Measurements from ENCODE around the gene IGFL1.
A peak's percentile ranks its signal among the peaks of the same experiment; 100 is the strongest.
"Not testable (repeated sequence)": the region's sequence is repeated elsewhere in the genome, so short reads cannot be mapped to it uniquely, and the experiment has no call there.

Gene IGFL1

DNA sequence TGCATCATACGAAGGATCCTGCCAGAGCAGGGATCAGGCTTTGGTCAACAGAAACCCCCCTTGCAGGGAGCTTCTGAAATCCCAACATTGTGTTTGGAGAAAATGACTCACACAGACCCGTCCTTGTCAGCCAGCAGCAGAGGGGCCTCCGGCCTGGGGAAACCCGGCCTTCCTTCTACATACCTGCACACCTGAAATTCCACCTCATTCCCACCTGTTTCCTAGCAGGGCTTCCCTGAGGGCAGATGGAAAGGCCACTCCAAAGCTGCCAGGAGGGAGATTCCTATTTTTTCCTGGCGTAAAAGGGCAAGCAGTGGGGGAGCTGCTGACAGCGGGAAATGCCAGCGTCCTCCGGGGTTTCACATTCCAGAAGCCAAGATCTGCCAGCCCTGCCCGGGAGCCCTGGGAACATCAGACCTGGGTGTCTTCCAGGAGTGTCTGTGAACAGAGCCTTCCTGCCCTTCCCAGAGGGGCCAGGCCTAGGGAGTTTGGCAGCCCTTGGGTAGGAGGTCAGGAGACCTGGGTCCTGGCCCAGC, 3.0 kb upstream of the IGFL1 start:
- no peak for DNase-seq

DNA sequence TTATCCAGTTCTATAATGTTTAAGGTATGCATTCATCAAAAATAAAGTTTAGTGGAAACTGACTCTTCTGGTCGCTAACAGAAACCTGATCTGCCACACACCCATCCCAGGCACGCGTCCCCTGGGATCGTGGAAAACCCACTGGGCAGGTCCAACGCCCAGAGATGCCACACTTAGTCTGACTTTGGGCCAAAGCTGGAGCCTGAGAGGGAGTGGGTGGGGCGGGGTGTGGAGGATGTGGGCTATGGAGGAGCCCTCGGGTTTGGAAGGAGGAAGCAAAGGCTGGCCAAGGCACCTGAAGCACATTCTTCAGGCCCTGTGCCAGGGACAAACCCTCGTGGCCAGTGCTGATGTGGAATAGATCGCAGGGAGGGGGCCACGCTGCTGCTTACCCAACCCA, 2.5 kb downstream of the IGFL1 start:
- no peak for DNase-seq

DNA sequence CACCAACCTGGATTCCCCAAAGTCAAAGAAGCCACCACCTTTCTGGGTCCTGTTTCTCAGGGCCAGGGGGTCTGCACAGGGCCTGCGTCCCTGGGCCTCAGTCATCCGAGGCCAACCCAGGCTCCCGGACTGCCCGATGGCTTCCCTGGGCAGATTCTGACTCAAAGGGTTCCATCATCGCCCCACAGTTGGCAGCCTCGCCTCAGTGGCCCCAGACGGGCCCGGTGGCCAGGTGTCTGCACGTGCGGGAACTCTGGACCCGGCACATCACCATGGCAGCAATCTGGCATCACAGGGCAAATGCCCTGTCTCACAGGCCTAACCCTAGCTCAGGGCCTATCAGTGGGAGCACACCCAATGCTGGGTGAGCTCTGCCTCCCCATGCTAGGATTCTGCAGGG, 2.9 kb downstream of the IGFL1 start:
- DNase-seq, result no peak

DNA sequence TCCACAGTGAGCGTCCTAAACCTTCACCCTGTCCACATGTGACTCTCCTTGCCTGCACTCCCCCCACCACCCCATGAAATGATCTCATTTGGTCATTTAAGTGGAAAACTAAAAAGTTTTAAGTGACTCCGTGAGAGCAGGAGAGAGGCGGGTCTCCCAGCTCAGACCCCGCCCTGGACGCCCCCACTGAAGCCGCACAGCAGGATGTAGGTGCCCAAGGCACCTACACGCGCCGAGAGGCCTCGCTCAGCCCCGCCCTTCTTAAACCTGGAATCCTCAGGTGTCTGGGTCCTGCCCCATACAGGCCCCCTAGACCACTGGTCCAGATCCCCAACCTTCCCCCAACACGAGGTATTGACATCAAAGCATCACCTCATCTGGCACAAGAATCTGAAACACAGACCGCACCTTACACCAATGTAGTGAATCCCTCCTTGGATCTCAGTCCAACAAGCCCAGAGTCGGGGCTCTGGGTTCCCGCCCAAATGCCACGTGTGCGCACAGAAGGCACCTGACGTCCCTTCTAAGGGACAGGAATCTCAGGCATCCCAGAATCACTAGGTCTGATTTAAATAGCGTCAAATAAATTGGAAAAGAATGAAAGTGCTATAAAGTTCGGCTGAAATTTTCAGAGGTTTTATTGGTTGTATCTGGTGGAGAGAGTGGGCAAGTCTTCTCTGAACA, 3.5 kb downstream of the IGFL1 start:
- DNase-seq, result no peak

DNA sequence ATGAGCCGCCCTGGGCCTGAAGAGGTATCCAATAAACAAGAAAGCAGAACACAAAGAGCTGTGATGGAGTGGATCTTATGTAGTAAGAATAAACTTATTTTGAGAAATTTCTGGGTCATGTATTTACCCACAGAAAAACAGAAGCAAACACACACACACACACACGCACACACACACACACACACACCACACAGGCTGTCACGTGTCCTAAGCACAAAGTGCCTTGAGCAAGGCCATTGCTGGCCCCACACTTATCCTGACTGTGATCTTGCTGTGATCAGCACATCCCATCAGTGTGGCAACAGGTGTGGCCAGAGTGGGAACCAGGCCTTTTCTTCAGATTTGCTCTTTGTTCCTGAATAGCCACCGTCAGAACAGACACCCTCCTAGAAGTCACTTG, 4.3 kb downstream of the IGFL1 start:
- not testable (repeated sequence) for DNase-seq

DNA sequence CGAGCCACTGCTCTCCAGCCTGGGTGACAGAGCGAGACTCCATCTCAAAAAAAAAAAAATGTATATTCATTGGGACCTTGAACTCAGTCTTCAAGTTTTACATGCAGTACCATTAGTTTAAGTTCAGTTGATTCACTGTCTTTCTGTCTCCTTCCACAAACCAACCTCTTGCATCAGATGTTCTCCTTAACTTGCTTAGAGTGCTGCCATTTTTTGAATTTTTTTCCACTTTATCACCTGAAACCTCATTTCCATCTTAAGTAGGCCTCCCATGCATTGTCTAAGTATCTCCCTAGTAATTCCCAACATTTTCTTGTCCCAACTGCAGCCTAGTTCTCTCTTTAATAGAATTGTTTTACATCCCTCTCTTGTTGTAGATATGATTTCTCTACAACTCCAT, 8.6 kb downstream of the IGFL1 start:
- DNase-seq, result not testable (repeated sequence)

DNA sequence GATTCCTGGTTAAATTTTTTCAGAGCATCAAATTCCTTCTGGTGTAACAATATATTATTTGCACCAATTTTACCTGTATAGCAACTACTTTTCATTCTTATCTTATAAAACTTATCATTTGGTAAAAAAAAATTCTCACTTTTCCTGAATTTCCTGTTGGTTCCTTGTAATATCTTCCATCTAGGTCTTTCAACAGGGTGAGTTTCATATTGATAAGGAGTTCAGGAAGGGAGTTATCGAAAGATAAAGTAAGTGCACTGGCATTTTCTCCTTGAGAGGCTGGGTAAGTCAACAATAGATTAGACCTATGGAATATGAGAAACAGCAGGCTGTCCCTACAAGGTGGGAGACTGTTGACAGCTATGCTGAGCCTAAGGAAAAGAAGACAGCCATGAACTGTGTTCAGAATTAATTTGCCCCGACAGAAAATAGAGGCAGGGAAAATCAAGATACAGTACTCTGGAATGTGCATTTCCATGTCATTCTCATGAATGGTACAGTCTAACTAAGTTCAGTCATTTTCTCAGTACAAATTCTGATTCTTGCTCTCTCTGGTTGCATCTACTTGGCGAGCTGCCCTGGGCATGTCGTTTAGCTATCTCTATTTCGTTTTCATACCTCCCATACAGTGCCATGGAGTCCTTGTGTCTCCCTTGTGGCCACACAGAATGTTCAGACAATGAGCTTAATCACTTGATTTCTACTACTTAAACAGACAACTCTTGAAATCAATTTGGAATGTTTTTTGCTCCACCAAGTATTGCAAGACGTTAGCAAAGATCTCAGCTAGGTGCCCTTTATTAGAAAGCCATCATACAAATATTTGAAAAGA, 9.9 kb downstream of the IGFL1 start:
- DNase-seq, result no peak

DNA sequence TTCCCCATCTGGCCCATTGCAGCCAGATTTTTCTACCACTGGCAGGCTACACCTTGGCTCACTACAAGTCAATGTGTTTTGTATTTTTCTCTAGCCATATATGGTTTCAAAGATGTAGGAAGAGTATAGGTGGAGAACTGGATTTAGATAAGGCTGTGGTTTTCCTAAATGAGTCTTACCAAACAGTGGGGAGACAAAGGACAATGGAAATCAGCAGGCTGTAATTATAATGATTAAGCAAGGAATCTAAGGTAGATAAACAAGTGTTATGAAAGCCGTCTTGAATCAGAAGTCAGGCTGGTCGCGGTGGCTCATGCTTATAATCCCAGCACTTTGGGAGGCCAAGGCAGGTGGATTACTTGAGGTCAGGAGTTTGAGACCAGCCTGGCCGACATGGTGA, 11.2 kb downstream of the IGFL1 start:
- no peak for DNase-seq

DNA sequence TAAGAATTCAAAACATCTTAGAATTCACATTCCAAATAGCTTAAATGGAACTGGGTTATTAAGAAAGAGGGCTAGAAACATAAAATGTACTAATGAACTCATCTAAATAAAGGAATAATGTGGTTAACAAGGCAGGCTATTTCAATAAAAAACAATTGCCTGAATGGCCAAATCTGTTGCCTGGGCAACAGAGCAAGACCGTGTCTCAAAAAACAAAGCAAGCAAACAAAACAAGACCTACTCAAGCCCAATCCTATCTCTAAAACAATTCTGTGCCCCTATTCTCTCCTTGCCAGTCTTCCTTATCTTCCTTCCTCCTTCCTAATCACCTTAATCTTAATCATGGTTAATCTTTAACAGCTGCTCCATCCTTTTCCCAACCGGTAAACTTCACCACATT, 12.1 kb downstream of the IGFL1 start:
- DNase-seq, result no peak

DNA sequence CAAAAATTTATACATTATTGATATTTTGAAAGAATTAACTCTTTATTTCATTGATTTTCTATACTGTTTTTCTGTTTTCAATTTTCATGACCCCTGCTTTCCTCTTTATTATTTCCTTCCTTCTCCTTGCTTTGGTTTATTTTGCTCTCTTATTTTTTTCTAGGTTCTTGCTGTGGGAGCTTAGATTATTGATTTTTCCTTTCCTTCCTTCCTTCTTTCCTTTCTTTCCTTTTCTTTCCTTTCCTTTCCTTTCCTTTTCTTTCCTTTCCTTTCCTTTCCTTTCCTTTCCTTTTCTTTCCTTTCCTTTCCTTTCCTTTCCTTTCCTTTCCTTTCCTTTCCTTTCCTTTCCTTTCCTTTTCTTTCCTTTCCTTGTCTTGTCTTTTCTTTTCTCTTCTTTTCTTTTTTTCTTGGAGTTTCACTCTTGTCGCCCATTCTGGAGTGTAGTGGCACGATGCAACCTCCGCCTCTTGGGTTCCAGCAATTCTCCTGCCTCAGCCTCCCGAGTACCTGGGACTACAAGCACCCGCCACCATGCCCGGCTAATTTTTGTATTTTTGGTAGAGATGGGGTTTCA, 13.6 kb downstream of the IGFL1 start:
- DNase-seq, result not testable (repeated sequence)

DNA sequence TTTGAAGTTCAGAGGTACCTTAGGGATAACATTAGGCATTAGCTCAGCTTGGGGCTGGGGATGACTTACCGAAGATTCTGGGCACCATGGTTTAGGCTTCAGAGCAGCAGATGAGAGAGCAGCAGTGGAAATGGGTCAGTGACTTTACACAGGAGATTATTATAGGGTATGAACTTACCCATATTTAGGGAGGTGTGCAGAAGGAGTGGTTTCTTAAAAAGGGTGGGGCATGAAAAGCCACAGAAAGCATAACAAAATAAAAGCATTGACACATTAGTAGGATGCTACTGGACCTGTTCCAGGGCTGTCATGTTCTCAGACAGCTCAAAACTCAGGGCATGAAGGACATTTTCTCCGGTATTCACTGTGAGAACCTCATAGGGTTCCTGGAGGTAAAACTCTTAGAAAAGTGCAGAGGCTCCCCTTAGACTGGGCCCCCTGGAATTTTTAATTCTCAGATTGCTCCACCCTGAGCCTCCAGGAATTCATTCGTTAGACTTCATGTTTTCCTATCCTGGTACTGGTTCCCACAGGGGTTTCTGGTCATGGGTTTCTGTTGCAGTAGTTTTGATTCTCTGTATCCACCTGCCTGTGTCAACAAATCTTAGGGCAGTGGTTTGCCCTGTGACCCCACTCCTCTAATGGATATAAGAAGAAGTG, 20.7 kb downstream of the IGFL1 start:
- DNase-seq, result no peak

DNA sequence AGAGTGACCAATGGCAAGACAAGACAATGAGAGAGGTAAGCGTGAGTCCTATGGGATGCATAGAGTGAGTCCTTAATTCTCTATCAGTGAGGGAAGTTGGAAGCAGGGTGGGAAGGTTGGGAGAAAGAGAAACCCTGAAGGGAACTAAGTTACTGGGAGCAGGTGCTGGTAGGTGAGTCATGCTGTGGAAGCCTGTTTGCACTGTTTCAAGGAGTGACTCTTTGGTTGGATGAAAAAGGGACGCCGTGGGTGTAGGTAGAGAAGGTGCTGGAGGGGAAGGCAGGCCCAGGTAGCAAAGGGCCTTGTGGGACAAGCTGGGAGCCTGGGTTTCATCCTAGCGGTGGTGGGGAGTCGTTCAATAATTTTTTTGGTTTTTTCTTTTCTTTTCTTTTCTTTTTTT, 21.9 kb downstream of the IGFL1 start:
- DNase-seq, result no peak

DNA sequence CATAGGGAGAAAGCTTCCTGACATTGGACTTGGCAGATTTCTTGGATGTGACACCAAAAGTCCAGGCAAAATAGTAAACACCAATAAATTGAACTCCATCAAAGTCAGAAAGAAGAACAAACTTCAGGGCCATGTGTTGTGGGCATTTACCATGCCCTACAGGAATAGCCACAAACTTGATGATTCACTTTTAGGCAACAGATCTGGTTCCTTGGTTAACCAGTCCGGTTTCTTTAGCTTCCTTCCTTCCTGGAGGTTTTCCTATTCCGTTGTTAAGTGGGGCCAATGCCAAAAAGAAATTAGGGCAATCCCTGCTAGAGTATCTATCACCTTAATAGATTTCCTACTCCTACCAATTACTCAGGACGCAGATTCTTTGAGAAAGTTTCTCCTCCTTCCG, 25.2 kb downstream of the IGFL1 start:
- no peak for DNase-seq

DNA sequence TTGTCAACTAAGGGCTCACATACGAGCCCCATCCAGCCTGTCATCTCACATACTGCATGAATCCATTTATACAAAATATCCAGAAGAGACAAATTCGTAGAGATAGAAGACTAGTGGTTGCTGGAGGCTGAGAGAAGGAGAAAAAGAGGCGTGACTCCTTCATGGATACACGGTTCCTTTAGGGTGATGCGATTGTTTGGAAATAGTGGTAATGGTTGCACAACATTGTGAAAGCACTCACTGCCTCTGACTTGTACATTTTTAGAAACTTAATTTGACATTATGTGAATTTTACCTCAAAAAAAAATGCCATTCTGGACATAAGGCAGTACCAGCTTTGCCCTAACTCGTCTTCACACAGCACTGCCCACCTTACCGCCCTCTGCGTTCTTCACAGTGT, 27.3 kb downstream of the IGFL1 start:
- no peak for DNase-seq

DNA sequence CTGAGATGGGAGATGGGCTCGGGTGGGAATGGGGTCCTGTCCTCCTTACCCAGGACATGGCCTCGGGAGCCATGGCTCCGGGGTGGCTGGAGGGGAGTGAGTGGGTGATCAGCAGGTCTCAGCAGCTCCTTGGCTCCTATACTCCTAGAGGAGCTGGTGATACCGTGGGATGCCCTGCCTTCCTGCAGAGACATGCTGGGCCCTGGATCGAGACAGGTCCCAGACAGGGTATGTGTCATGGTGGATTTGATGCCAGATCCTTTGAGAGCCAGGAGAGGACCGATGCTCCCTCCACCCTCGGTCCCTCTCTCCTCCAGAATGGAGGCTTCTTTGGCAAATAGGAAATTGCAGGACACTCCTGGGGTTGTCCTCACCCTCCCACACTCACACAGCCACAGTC, 32.0 kb downstream of the IGFL1 start:
- DNase-seq, result not testable (repeated sequence)

DNA sequence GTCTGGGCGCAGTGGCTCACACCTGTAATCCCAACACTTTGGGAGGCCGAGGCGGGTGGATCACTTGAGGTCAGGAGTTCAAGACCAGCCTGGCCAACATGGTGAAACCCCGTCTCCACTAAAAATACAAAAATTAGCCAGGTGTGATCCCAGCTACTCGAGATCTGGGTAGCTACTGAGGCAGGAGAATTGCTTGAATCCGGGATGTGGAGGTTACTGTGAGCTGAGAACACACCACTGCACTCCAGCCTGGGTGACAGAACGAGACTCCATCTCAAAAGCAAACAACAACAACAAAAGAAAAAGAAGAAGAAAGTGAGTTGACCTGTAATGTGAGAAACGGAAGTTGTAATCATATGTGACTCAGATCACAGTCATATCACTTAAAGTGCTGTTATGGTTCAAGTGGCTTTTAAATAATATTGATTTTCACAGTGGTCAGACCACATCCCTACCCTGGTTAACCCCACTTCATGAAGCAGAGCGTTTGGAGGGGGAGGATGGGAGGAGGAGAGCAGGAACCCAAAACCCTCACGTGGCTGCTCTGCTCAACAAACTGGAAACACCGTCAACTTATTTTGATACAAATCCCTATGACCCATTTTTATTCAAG, 33.2 kb downstream of the IGFL1 start:
- not testable (repeated sequence) for DNase-seq

DNA sequence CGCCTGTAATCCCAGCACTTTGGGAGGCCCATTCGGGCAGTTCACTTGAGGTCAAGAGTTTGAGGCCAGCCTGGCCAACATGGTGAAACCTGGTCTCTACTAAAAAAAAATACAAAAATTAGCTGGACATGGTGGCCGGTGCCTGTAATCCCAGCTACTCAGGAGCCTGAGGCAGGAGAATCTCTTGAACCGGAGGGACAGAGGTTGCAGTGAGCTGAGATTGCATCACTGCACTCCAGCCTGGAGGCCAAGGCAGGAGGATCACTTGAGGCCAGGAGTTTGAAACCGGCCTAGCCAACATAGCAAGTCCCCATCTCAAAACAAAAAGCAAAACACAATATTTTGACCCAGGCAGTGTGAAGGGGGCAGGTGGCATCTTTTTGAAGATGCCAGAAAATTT, 35.3 kb downstream of the IGFL1 start:
- not testable (repeated sequence) for DNase-seq

DNA sequence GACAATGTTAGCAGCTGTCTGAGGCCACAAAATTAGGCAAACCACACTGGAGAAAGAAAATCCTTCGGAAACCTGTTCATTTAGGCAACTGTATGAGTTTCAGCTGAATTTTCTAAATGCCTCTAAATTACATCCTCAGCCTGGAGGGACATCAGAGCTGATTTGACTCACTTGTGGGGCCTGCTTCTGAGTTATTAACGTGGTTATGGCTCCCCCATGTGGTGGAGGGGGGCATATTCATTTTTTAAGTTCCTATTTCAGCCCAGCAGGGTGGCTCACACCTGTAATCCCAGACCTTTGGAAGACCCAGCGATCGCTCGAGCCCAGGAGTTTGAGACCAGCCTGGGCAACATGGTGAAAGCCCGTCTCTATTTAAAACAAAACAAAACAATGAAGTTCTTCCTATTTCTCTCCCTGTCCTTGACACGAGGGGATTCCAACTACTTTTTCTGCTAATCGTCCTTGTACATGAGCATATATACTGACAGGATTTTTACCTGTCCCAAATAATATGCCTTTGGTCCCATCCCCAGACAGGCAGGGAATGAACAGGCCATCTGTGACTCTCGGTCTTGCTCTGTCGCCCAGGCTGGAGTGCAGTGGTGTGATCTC, 35.8 kb downstream of the IGFL1 start:
- peak; percentile 24 to 68 for DNase-seq

DNA sequence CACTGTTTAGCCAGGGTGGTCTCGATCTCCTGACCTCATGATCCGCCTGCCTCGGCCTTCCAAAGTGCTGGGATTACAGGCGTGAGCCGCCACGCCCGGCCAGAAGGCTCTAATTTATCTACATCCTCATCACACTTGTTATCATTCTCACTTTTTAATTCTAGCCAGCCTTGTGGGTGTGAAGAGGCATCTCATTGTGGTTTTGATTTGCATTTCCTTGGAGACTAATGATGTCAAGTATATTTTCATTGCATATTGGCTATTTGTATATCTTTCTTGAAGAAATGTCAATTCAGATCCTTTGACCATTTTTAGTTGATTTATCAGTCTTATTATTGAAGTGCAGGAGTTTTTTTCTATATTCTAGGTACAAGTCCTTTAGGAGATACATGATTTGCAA, 39.6 kb downstream of the IGFL1 start:
- no peak for DNase-seq

DNA sequence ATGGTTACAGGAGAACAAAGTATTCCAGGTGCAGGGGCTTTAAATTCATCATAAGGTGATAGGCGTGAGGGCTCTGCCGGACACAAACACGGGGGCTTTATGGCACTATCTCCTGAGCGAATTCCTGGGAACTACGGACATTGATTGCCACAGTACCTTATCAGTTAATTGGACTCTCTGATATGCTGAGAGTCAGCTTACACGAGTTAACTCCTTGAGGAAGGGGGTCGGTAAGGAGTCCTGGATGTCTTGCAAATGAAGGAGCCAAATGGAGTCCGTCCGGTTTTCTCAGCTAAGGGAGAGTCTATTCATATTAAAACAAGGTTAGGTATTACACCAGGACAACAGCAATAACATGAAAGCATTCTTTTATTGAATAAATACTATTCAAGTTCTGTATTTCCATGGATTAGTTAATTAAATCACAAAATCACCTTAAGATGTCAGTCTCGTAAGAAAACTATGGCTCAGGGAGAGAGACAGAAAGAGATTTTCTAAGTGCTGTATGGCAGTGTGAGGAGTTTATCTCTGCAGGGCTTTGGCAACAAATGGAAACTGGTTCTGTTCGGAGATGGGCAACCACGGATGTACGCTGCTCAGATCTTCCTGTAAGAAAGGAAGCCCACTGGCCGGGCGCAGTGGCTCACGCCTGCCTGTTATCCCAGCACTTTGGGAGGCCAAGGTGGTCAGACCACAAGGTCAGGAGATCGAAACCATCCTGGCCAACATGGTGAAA, 41.1 kb downstream of the IGFL1 start:
- no peak for DNase-seq

DNA sequence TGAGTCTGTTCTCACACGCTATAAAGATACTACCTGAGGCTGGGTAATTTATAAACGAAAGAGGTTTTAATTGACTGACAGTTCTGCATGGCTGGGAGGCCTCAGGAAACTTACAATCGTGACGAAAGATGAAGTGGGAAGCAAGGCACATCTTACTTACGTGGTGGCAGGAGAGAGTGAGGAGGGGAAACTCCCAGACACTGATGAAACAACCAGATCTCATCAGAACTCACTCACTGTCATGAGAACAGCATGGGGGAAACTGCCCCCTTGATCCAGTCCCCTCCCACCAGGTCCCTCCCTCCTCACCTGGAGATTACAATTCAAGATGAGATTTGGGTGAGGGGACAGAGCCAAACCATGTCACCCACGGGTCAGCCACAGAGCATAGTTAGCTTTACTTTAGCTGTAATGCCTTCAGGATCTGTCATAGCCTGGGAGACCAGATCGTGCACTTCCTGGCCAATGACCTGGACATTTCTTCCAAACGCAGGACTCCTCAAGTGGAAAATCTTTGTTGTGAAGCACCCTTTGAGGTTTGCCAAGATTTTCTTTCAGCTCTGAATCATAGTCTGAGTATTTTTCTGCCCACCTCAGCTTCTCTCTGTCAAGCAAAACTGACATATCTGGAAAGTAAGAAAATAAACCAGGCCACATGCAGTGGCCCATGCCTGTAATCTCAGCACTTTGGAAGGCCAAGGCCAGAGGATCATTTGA, 42.1 kb downstream of the IGFL1 start:
- DNase-seq, result no peak
